ENCODE results near the gene POU2F1.

POU2F1 gene

DNA sequence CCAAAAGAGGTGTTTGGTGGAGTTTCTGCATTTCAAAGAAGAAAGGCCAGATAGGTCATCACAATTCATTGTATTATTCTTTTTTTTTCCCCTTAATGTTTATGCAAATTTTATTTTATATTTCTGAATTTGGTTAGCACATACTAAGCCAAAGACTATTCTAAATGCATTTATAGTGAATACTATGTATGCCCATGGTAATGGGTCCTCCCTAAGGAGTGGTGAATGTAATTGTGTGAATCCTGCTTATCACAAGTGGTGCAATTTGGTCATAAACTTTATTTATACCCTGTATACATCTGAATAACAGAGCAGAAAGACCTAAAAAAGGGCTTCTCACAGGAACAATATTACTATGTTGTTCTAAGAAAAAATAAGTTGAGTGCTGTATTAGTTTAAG, 198.6 kb downstream of the POU2F1 start:
- Histone ChIP-seq H3K36me3 (peaks cover 37% of the 10 kb centered on the region), H3K4me1 (peaks cover 43% of the 10 kb centered on the region), H3K27me3 (no peaks in the 10 kb centered on the region), H3K27ac (no peak overlapping the region), H4K20me1 (no peaks in the 10 kb centered on the region), H3K4me3 (no peak overlapping the region), H3K4me2 (no peak overlapping the region), H3K9ac (no peak overlapping the region), H3K9me3 (no peaks in the 10 kb centered on the region)
- no peak for TF ChIP-seq Cebpa-rat (IDR thresholded peaks at IDR 0.05)

DNA sequence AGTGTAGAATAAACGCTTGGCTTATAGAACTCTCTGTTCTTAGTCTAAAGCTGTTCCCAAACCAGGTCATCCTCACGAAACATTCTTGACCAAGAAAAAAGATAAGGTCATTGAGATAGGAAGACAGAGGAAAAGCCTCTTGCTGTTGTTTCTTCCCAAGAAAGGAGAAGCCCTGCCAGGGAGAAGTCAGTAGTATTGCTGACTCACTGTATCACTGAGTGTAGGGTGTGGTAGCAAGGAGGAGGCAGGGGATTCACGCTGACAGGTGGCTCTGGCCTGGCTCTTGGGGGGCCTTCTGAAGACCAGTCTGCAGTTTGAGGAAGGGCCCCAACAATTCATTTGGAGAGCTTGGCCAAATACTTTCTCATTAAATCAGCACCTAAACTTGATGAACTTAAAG, 199.8 kb downstream of the POU2F1 start:
- no peak overlapping the region for H3K4me2 ChIP-seq
- no peak overlapping the region for H3K4me3 ChIP-seq
- no peaks in the 10 kb centered on the region for H4K20me1 ChIP-seq
- no peaks in the 10 kb centered on the region for H3K9me3 ChIP-seq
- no peaks in the 10 kb centered on the region for H3K27me3 ChIP-seq
- no peak overlapping the region for H3K27ac ChIP-seq
- TF ChIP-seq Cebpa-rat (IDR thresholded peaks at IDR 0.05), result no peak
- peaks cover 33% of the 10 kb centered on the region for H3K36me3 ChIP-seq
- peaks cover 52% of the 10 kb centered on the region for H3K4me1 ChIP-seq
- H3K9ac ChIP-seq, result no peak overlapping the region

- Histone ChIP-seq H3K27me3 (no peaks in the 10 kb centered on the region), H3K9ac (no peak overlapping the region), H3K4me2 (peak overlapping the region; percentile 59), H4K20me1 (no peaks in the 10 kb centered on the region), H3K4me3 (no peak overlapping the region), H3K27ac (peak overlapping the region; percentile 63), H3K4me1 (peaks cover 57% of the 10 kb centered on the region), H3K9me3 (no peaks in the 10 kb centered on the region), H3K36me3 (peaks cover 25% of the 10 kb centered on the region)
- TF ChIP-seq Cebpa-rat (IDR thresholded peaks at IDR 0.05), result no peak
Observed at GRCh38 chr1:167423684-167424619, 203.3 kb downstream of the POU2F1 start.

GRCh38 chr1:167425482-167425881, 204.8 kb downstream of the POU2F1 start:
- H4K20me1 ChIP-seq, result no peaks in the 10 kb centered on the region
- H3K4me2 ChIP-seq, result peak overlapping the region; percentile 59
- H3K27me3 ChIP-seq, result no peaks in the 10 kb centered on the region
- peak overlapping the region; percentile 63 for H3K27ac ChIP-seq
- no peaks in the 10 kb centered on the region for H3K9me3 ChIP-seq
- no peak overlapping the region for H3K4me3 ChIP-seq
- TF ChIP-seq Cebpa-rat (IDR thresholded peaks at IDR 0.05), result no peak
- H3K4me1 ChIP-seq, result peaks cover 67% of the 10 kb centered on the region
- H3K36me3 ChIP-seq, result peaks cover 21% of the 10 kb centered on the region
- no peak overlapping the region for H3K9ac ChIP-seq

GRCh38 chr1:167426716-167427115, 206.0 kb downstream of the POU2F1 start:
- H3K9ac ChIP-seq, result peak overlapping the region; percentile 30; the same call in 1 of the 2 replicates

GRCh38 chr1:167427848-167428247, 207.2 kb downstream of the POU2F1 start:
- Histone ChIP-seq H3K27me3 (no peaks in the 10 kb centered on the region), H4K20me1 (no peaks in the 10 kb centered on the region), H3K27ac (peak overlapping the region; percentile 92), H3K4me2 (peak overlapping the region; percentile 90), H3K36me3 (peaks cover 10% of the 10 kb centered on the region), H3K4me1 (peaks cover 91% of the 10 kb centered on the region), H3K4me3 (no peak overlapping the region), H3K9me3 (no peaks in the 10 kb centered on the region), H3K9ac (peak overlapping the region; percentile 37; the same call in 1 of the 2 replicates)
- TF ChIP-seq Cebpa-rat (IDR thresholded peaks at IDR 0.05), result no peak

More at GRCh38 chr1:167426716-167427115, 206.0 kb downstream of the POU2F1 start:
- no peak for TF ChIP-seq Cebpa-rat (IDR thresholded peaks at IDR 0.05)
- H3K27ac ChIP-seq, result peak overlapping the region; percentile 92
- H3K4me3 ChIP-seq, result no peak overlapping the region
- peak overlapping the region; percentile 90 for H3K4me2 ChIP-seq
- H3K4me1 ChIP-seq, result peaks cover 79% of the 10 kb centered on the region
- no peaks in the 10 kb centered on the region for H3K27me3 ChIP-seq
- peaks cover 19% of the 10 kb centered on the region for H3K36me3 ChIP-seq
- no peaks in the 10 kb centered on the region for H4K20me1 ChIP-seq
- no peaks in the 10 kb centered on the region for H3K9me3 ChIP-seq

GRCh38 chr1:167428395-167428794, 207.7 kb downstream of the POU2F1 start:
- Histone ChIP-seq H3K9ac (no peak overlapping the region), H3K4me2 (peak overlapping the region; percentile 90)

DNA sequence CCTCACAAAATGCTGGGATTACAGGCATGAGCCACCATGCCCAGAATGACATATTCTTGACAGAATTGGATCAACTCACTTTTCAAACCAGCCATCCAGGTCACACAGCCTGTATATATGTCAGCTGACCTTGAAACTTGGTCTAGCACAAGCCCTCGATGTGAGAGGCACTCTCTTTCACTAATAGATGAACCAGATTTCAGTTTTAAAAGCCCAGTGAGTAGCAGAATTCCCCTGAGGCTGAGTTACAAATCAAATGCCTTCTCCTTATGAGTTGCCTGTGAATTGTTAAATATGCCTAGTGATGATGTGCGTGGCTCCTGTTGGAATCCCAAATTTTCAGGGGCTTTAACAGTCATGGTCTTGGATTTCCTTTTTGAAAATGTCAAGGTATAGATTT, 208.9 kb downstream of the POU2F1 start:
- peaks cover 100% of the 10 kb centered on the region for H3K4me1 ChIP-seq
- H3K36me3 ChIP-seq, result peaks cover 2% of the 10 kb centered on the region
- H3K9ac ChIP-seq, result peak overlapping the region; percentile 76; the same call in 1 of the 2 replicates
- H3K4me2 ChIP-seq, result peak overlapping the region; percentile 90
- no peaks in the 10 kb centered on the region for H3K9me3 ChIP-seq
- peak overlapping the region; percentile 92 for H3K27ac ChIP-seq
- TF ChIP-seq Cebpa-rat (IDR thresholded peaks at IDR 0.05), result no peak
- no peaks in the 10 kb centered on the region for H3K27me3 ChIP-seq
- H4K20me1 ChIP-seq, result no peaks in the 10 kb centered on the region
- no peak overlapping the region; the same call in 1 of the 2 replicates for H3K4me3 ChIP-seq

More at GRCh38 chr1:167428395-167428794, 207.7 kb downstream of the POU2F1 start:
- Histone ChIP-seq H3K4me1 (peaks cover 96% of the 10 kb centered on the region), H4K20me1 (no peaks in the 10 kb centered on the region), H3K9me3 (no peaks in the 10 kb centered on the region), H3K27me3 (no peaks in the 10 kb centered on the region), H3K4me3 (no peak overlapping the region), H3K36me3 (peaks cover 10% of the 10 kb centered on the region), H3K27ac (peak overlapping the region; percentile 92)
- TF ChIP-seq Cebpa-rat (IDR thresholded peaks at IDR 0.05), result no peak

DNA sequence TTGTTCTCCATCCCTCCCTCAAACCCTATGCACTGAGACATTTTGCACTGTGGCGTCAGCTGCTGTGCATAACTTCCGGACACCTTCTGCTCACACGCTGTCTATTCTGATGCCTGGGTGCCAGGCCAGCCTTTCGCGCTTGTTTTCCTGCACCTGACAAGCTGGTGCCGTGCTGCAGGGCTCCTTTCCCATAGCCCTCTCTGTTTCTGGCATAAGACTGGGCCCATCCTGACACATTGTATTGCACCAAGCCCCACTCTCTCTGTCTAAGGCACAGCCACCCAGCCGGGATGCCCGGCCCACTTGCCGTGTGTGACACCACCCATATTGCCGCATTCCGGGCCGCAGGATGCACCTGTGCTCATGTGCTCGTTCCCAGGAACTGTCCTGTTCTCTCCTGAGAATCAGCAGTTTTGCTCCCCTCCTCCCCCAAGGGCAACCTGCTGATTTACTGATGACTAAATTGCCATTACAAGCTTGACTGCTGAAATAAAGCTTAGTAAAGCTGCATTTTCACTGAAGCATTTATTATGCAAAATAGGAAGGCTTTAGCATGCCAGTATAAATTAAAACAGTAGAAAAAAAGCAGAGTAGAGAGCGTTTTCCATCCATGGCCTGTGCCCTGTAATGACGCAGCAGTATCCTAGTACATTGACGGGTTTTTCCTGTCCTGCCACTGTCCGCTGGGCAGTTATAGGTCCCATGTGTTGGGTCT, 209.6 kb downstream of the POU2F1 start:
- peaks cover 94% of the 10 kb centered on the region for H3K4me1 ChIP-seq
- H4K20me1 ChIP-seq, result no peaks in the 10 kb centered on the region
- peak overlapping the region; percentile 43 for H3K4me3 ChIP-seq
- H3K4me2 ChIP-seq, result peak overlapping the region; percentile 90
- peak overlapping the region; percentile 76 for H3K9ac ChIP-seq
- no peak for TF ChIP-seq Cebpa-rat (IDR thresholded peaks at IDR 0.05)
- peaks cover 1% of the 10 kb centered on the region; the same call in 1 of the 2 replicates for H3K9me3 ChIP-seq
- no peaks in the 10 kb centered on the region for H3K27me3 ChIP-seq
- peak overlapping the region; percentile 92 for H3K27ac ChIP-seq
- no peaks in the 10 kb centered on the region for H3K36me3 ChIP-seq
